ENCODE data around the gene GDA. TPM values are rescaled to one million over a fixed set of nuclear protein-coding genes. Genes with fewer than 3 reads are reported as not detected.

The GDA gene
- total and polyA plus RNA-seq, 2 of the 4 experiments (the other 2 are of a cell fraction): not detected

GRCh38 chr9:72168075-72168474 lies 18.8 kb downstream of the GDA start:
- Histone ChIP-seq H4K5ac (ENCODE audit: low read depth, low read length) (no peak overlapping the region), H3K27ac (ENCODE audit: insufficient read depth, low read length) (no peak overlapping the region), H3K27me3 (ENCODE audit: control insufficient read depth, insufficient read depth, low read length) (no peaks in the 10 kb centered on the region), H2BK20ac (ENCODE audit: low read depth, low read length) (no peak overlapping the region), H2AK9ac (replicated peaks; ENCODE audit: low read depth, low read length, poor library complexity) (no peak overlapping the region), H3K9me3 (ENCODE audit: control insufficient read depth, insufficient read depth, low read length) (no peaks in the 10 kb centered on the region), H3K14ac (replicated peaks; ENCODE audit: low read depth, low read length) (no peak overlapping the region), H4K20me1 (ENCODE audit: insufficient read depth, low read length) (no peaks in the 10 kb centered on the region), H2BK15ac (ENCODE audit: low read depth, low read length) (no peak overlapping the region), H3K9ac (ENCODE audit: low read depth, low read length) (no peak overlapping the region), H3K23ac (ENCODE audit: low read depth, low read length) (no peak overlapping the region), H3K4me2 (ENCODE audit: low read depth, low read length) (no peak overlapping the region), H4K91ac (ENCODE audit: insufficient read depth, low read depth, low read length) (no peak overlapping the region), H3K36me3 (ENCODE audit: control insufficient read depth, insufficient read depth, low read length) (no peaks in the 10 kb centered on the region), H2BK120ac (ENCODE audit: low read depth, low read length) (no peak overlapping the region), H3K9me1 (ENCODE audit: insufficient read depth, low read length) (no peaks in the 10 kb centered on the region), H3K18ac (ENCODE audit: low read depth, low read length) (no peak overlapping the region), H3K79me1 (ENCODE audit: low read depth in 1 of 2, low read length in 2 of 2) (no peaks in the 10 kb centered on the region), H2AK5ac (ENCODE audit: low read depth, low read length) (no peak overlapping the region), H3K4me1 (ENCODE audit: control insufficient read depth, insufficient read depth, low read length) (no peaks in the 10 kb centered on the region), H2BK5ac (ENCODE audit: low read depth, low read length, poor library complexity, severe bottlenecking) (no peak overlapping the region), H3K4me3 (ENCODE audit: insufficient read depth, low read depth, low read length) (no peak overlapping the region), H2AFZ (replicated peaks; ENCODE audit: low read length, poor library complexity) (no peak overlapping the region), H4K8ac (ENCODE audit: low read depth in 2 of 2, low read length in 2 of 2) (no peak overlapping the region), H3K4ac (ENCODE audit: low read depth, low read length) (no peak overlapping the region), H3K56ac (ENCODE audit: extremely low read depth, insufficient read depth, low read length) (no peak overlapping the region)
- dilution Hi-C loops (cut with HindIII; ENCODE audit: low sequenced_read_pairs, unreplicated experiment): no loop called here
- no CpG with 5 or more reads among the region's 5 CpGs for WGBS, 2 experiments (ENCODE audit: extremely low coverage in 2 of 2, insufficient read length in 1 of 2)
- intact Hi-C loops (cut with micrococcal nuclease): no loop called here
- BruUV-seq (replicated peaks): no TSS peak
- ATAC-seq (ENCODE audit: low read depth): no peak
- in situ Hi-C loops (cut with MboI; ENCODE audit: low sequenced_read_pairs): no loop called here
- CTCF ChIA-PET: no interaction called here
- TF ChIP-seq RFX5 (IDR thresholded peaks at IDR 0.05; ENCODE audit: low read depth, low read length) (no peak), RCOR1 (IDR thresholded peaks at IDR 0.05; ENCODE audit: insufficient replicate concordance, low read length) (no peak), ELK1 (IDR thresholded peaks at IDR 0.05; ENCODE audit: borderline replicate concordance, low read depth, low read length) (no peak), MAZ (IDR thresholded peaks at IDR 0.05; ENCODE audit: borderline replicate concordance, low read depth, low read length) (no peak), USF2 (IDR thresholded peaks at IDR 0.05; ENCODE audit: low read depth, low read length) (no peak), BHLHE40 (IDR thresholded peaks at IDR 0.05; ENCODE audit: low read depth, low read length) (no peak)
- POLR2A ChIA-PET (ENCODE audit: unreplicated experiment): no interaction called here
- DNase-seq: no peak
